ENCODE data around the gene HTR7. TPM values are rescaled to one million over a fixed set of nuclear protein-coding genes. Genes with fewer than 3 reads are reported as not detected.

The HTR7 gene
- total RNA-seq, 1 experiment from 2014 or later: 0.33 TPM

- Histone ChIP-seq H3K27me3 (ENCODE audit: control insufficient read depth, insufficient read depth, low read length) (peaks cover 4% of the 10 kb centered on the region), H3K9me3 (ENCODE audit: control insufficient read depth, insufficient read depth, low read depth, low read length) (peaks cover 9% of the 10 kb centered on the region), H3K36me3 (ENCODE audit: control insufficient read depth, insufficient read depth, low read length) (no peaks in the 10 kb centered on the region), H3K4me3 (ENCODE audit: low read depth in 2 of 2, low read length in 2 of 2) (no peak overlapping the region), H3K4me1 (ENCODE audit: control insufficient read depth, insufficient read depth, low read length) (no peaks in the 10 kb centered on the region), H3K27ac (ENCODE audit: low read length) (no peak overlapping the region)
- intact Hi-C loops (cut with micrococcal nuclease; ENCODE audit: unreplicated experiment) (no loop called here), in situ Hi-C loops (cut with HindIII; ENCODE audit: low pct_unique_long_range_greater_than_20kb, low sequenced_read_pairs) (no loop called here)
- DNase-seq (ENCODE audit: low read depth, low spot score): no peak
- ChIA-PET POLR2A (no interaction called here), CTCF (no interaction called here)
- ATAC-seq: no peak
- no TSS peak for BruUV-seq (replicated peaks)
- TF ChIP-seq SIN3A (IDR thresholded peaks at IDR 0.05; ENCODE audit: borderline replicate concordance, insufficient read depth, low read depth, low read length): no peak
- TF ChIP-seq POLR2AphosphoS5 (IDR thresholded peaks at IDR 0.05; ENCODE audit: low read depth, low read length): no peak
- TF ChIP-seq TCF7L2 (IDR thresholded peaks at IDR 0.05; ENCODE audit: low read depth, low read length): no peak
- TF ChIP-seq, protein P1, sequence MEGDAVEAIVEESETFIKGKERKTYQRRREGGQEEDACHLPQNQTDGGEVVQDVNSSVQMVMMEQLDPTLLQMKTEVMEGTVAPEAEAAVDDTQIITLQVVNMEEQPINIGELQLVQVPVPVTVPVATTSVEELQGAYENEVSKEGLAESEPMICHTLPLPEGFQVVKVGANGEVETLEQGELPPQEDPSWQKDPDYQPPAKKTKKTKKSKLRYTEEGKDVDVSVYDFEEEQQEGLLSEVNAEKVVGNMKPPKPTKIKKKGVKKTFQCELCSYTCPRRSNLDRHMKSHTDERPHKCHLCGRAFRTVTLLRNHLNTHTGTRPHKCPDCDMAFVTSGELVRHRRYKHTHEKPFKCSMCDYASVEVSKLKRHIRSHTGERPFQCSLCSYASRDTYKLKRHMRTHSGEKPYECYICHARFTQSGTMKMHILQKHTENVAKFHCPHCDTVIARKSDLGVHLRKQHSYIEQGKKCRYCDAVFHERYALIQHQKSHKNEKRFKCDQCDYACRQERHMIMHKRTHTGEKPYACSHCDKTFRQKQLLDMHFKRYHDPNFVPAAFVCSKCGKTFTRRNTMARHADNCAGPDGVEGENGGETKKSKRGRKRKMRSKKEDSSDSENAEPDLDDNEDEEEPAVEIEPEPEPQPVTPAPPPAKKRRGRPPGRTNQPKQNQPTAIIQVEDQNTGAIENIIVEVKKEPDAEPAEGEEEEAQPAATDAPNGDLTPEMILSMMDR (IDR thresholded peaks at IDR 0.05): no peak
- TF ChIP-seq REST (IDR thresholded peaks at IDR 0.05; ENCODE audit: insufficient read depth in 1 of 2, low read depth in 2 of 2, low read length in 1 of 2): no peak
Measured at GRCh38 chr10:90847436-90847835, 10.4 kb downstream of the HTR7 start.

- H3K36me3 ChIP-seq (ENCODE audit: control insufficient read depth, insufficient read depth, low read length): no peaks in the 10 kb centered on the region
- H3K27ac ChIP-seq (ENCODE audit: low read length): no peak overlapping the region
- H3K4me3 ChIP-seq (ENCODE audit: low read depth in 2 of 2, low read length in 2 of 2): no peak overlapping the region
- no TSS peak for BruUV-seq (replicated peaks)
- peaks cover 4% of the 10 kb centered on the region for H3K27me3 ChIP-seq (ENCODE audit: control insufficient read depth, insufficient read depth, low read length)
- DNase-seq (ENCODE audit: low read depth, low spot score) (no peak), ATAC-seq (no peak)
- POLR2A ChIA-PET: no interaction called here
- peaks cover 9% of the 10 kb centered on the region for H3K9me3 ChIP-seq (ENCODE audit: control insufficient read depth, insufficient read depth, low read depth, low read length)
- TF ChIP-seq TCF7L2 (IDR thresholded peaks at IDR 0.05; ENCODE audit: low read depth, low read length) (no peak), SIN3A (IDR thresholded peaks at IDR 0.05; ENCODE audit: borderline replicate concordance, insufficient read depth, low read depth, low read length) (no peak), POLR2AphosphoS5 (IDR thresholded peaks at IDR 0.05; ENCODE audit: low read depth, low read length) (no peak), REST (IDR thresholded peaks at IDR 0.05; ENCODE audit: insufficient read depth in 1 of 2, low read depth in 2 of 2, low read length in 1 of 2) (no peak)
- TF ChIP-seq, protein P1 (IDR thresholded peaks at IDR 0.05): no peak
- in situ Hi-C loops (cut with HindIII; ENCODE audit: low pct_unique_long_range_greater_than_20kb, low sequenced_read_pairs) (no loop called here), intact Hi-C loops (cut with micrococcal nuclease; ENCODE audit: unreplicated experiment) (no loop called here)
- no peaks in the 10 kb centered on the region for H3K4me1 ChIP-seq (ENCODE audit: control insufficient read depth, insufficient read depth, low read length)
- CTCF ChIA-PET: no interaction called here
Measured at GRCh38 chr10:90846746-90847145, 11.1 kb downstream of the HTR7 start.
